Fibroblast of lung (primary cell): ENCODE results near the gene ERBB4.

Source experiments
- CTCF ChIP-seq, 2 donors: IDR thresholded peaks in 1 of 2; conservative IDR thresholded peaks in 1 of 2; 1 replicate in 1 of 2; 2 replicates in 1 of 2; pipeline ENCODE4 v1.5.1; 2011 to 2012; ENCODE audit warnings: low read length in 2 of 2, control low read depth in 1 of 2, inconsistent platforms in 1 of 2, low read depth in 1 of 2, mild to moderate bottlenecking in 1 of 2
- EZH2 ChIP-seq: IDR thresholded peaks from 2 replicates; pipeline ENCODE4 v1.5.1; 2012; ENCODE audit warnings: low read length, control low read depth, mild to moderate bottlenecking; ENCODE audit errors: missing control alignments

GRCh38 chr2:211649331-211649730, 889.3 kb downstream of the ERBB4 start:
- TF ChIP-seq CTCF (conservative IDR thresholded peaks at IDR 0.05 in 1 of 2, IDR thresholded peaks at IDR 0.05 in 1 of 2; ENCODE audit: low read depth in 1 of 2, low read length in 2 of 2) (no peak), EZH2 (no peak)
